GM15510 (cell line): ENCODE measurements around the gene CTNND1.

Experiments
- POLR2A ChIP-seq: IDR thresholded peaks from 3 replicates; pipeline ENCODE4 v1.6.1; 2011; ENCODE audit warnings: borderline replicate concordance; ENCODE audit not compliant: insufficient read length; ENCODE audit errors: extremely low read depth

CTNND1 gene

GRCh38 chr11:57798905-57799559 is 37.4 kb downstream of the CTNND1 start:
- no peak for TF ChIP-seq POLR2A

- TF ChIP-seq POLR2A, result no peak
Observed at GRCh38 chr11:57800444-57801182, 39.0 kb downstream of the CTNND1 start.

GRCh38 chr11:57801183-57801485 is 39.5 kb downstream of the CTNND1 start:
- TF ChIP-seq POLR2A, result no peak

- TF ChIP-seq POLR2A, result no peak
Observed at GRCh38 chr11:57802411-57802810, 40.8 kb downstream of the CTNND1 start.

- TF ChIP-seq POLR2A, result no peak
Observed at GRCh38 chr11:57804466-57804865, 42.9 kb downstream of the CTNND1 start.

- TF ChIP-seq POLR2A, result no peak
Observed at GRCh38 chr11:57805780-57806179, 44.2 kb downstream of the CTNND1 start.

- no peak for TF ChIP-seq POLR2A
Observed at GRCh38 chr11:57812634-57813033, 51.0 kb downstream of the CTNND1 start.

- TF ChIP-seq POLR2A, result no peak
Observed at GRCh38 chr11:57815476-57815875, 53.9 kb downstream of the CTNND1 start.

- TF ChIP-seq POLR2A, result no peak
Observed at GRCh38 chr11:57815877-57816276, 54.3 kb downstream of the CTNND1 start.

GRCh38 chr11:57818812-57819211 is 57.2 kb downstream of the CTNND1 start:
- no peak for TF ChIP-seq POLR2A

GRCh38 chr11:57819252-57819979 is 57.8 kb downstream of the CTNND1 start:
- TF ChIP-seq POLR2A, result no peak

- no peak for TF ChIP-seq POLR2A
Observed at GRCh38 chr11:57823859-57824258, 62.3 kb downstream of the CTNND1 start.

- TF ChIP-seq POLR2A, result no peak
Observed at GRCh38 chr11:57834852-57835251, 73.2 kb downstream of the CTNND1 start.

- TF ChIP-seq POLR2A, result no peak
Observed at GRCh38 chr11:57842873-57843272, 81.3 kb downstream of the CTNND1 start.

GRCh38 chr11:57867966-57868365 is 106.4 kb downstream of the CTNND1 start:
- TF ChIP-seq POLR2A, result no peak

- TF ChIP-seq POLR2A, result no peak
Observed at GRCh38 chr11:57868491-57868890, 106.9 kb downstream of the CTNND1 start.
